IMR-90 (cell line): ENCODE results near the gene ARMC9. TPM values are rescaled to one million over a fixed set of nuclear protein-coding genes. Genes with fewer than 3 reads are reported as not detected.

Experiments used
- ATAC-seq: fragments of 200-7000 bp; cut with Tn5 transposase; 2 replicates; pipeline ENCODE4 v1.9.1; 2020; ENCODE audit warnings: low read depth, mild to moderate bottlenecking, moderate library complexity
- BruUV-seq: library from RNA; stranded (reverse); fragments of 400-500 nt; replicated peaks from 2 replicates; lab custom pipeline; 2021; lab: Mats Ljungman, UMichigan
- CTCF ChIA-PET: fragments of 300-600 bp; formaldehyde crosslinking; extraction: SDS; loops from one replicate; lab custom pipeline; 2021; ENCODE audit warnings: antibody characterized with exemption; lab: Yijun Ruan, JAX
- POLR2A ChIA-PET: fragments of 300-600 bp; sonication (Branson Sonifier 250); formaldehyde crosslinking; loops from one replicate; lab custom pipeline; 2022; ENCODE audit warnings: antibody characterized with exemption; ENCODE audit not compliant: unreplicated experiment; lab: Charles Lee
- DNase-seq: peaks from one replicate; pipeline ENCODE4 v3.0.0; 2013
- H2AFZ ChIP-seq: replicated peaks from 2 replicates; pipeline ENCODE3; 2013; ENCODE audit warnings: low read length, mild to moderate bottlenecking; ENCODE audit not compliant: poor library complexity
- H2AK5ac ChIP-seq: 2 replicates; pipeline ENCODE4 v1.6.1; 2013; ENCODE audit warnings: low read depth, low read length, inconsistent platforms
- H2AK9ac ChIP-seq: replicated peaks from 2 replicates; pipeline ENCODE3; 2013; ENCODE audit warnings: mild to moderate bottlenecking, low read depth, low read length, moderate library complexity; ENCODE audit not compliant: poor library complexity
- H2BK120ac ChIP-seq: 2 replicates; pipeline ENCODE4 v1.6.1; 2013; ENCODE audit warnings: low read depth, low read length, inconsistent platforms
- H2BK15ac ChIP-seq: 3 replicates; pipeline ENCODE4 v1.6.1; 2013; ENCODE audit warnings: low read depth, low read length, inconsistent platforms
- H2BK20ac ChIP-seq: 2 replicates; pipeline ENCODE4 v1.6.1; 2013; ENCODE audit warnings: low read depth, mild to moderate bottlenecking, inconsistent platforms, low read length, moderate library complexity
- H2BK5ac ChIP-seq: 2 replicates; pipeline ENCODE4 v1.6.1; 2013; ENCODE audit warnings: mild to moderate bottlenecking, low read depth, low read length, inconsistent platforms; ENCODE audit not compliant: poor library complexity, severe bottlenecking
- H3K14ac ChIP-seq: replicated peaks from 2 replicates; pipeline ENCODE4 v1.6.1; 2013; ENCODE audit warnings: low read depth, low read length, inconsistent platforms
- H3K18ac ChIP-seq: 2 replicates; pipeline ENCODE4 v1.6.1; 2013; ENCODE audit warnings: low read depth, low read length, control low read depth
- H3K23ac ChIP-seq: 2 replicates; pipeline ENCODE4 v1.6.1; 2013; ENCODE audit warnings: low read depth, low read length, inconsistent platforms
- H3K27ac ChIP-seq: 2 replicates; pipeline ENCODE4 v1.5.1; 2013; ENCODE audit warnings: mild to moderate bottlenecking, control low read depth, low read length; ENCODE audit not compliant: insufficient read depth
- H3K27me3 ChIP-seq: 2 replicates; pipeline ENCODE4 v1.6.1; 2013; ENCODE audit warnings: low read length; ENCODE audit not compliant: control insufficient read depth, insufficient read depth
- H3K36me3 ChIP-seq: 2 replicates; pipeline ENCODE4 v1.6.1; 2013; ENCODE audit warnings: low read length, mixed read lengths; ENCODE audit not compliant: control insufficient read depth, insufficient read depth
- H3K4ac ChIP-seq: 2 replicates; pipeline ENCODE4 v1.6.1; 2013; ENCODE audit warnings: low read depth, low read length, inconsistent platforms
- H3K4me1 ChIP-seq: 2 replicates; pipeline ENCODE4 v1.6.1; 2013; ENCODE audit warnings: low read length, mixed read lengths; ENCODE audit not compliant: control insufficient read depth, insufficient read depth
- H3K4me2 ChIP-seq: 2 replicates; pipeline ENCODE4 v1.6.1; 2013; ENCODE audit warnings: low read depth, mild to moderate bottlenecking, control low read depth, low read length, moderate library complexity
- H3K4me3 ChIP-seq: 2 replicates; pipeline ENCODE4 v1.5.1; 2013; ENCODE audit warnings: low read depth, mild to moderate bottlenecking, control low read depth, low read length, moderate library complexity; ENCODE audit not compliant: insufficient read depth
- H3K56ac ChIP-seq: 2 replicates; pipeline ENCODE4 v1.6.1; 2013; ENCODE audit warnings: low read length, inconsistent platforms; ENCODE audit not compliant: insufficient read depth; ENCODE audit errors: extremely low read depth
- H3K79me1 ChIP-seq, 2 experiments: 2 replicates each; pipeline ENCODE4 v1.6.1; 2013; ENCODE audit warnings: low read length in 2 of 2, inconsistent platforms in 1 of 2, low read depth in 1 of 2
- H3K9ac ChIP-seq: 2 replicates; pipeline ENCODE4 v1.6.1; 2013; ENCODE audit warnings: low read depth, low read length, control low read depth
- H3K9me1 ChIP-seq: 2 replicates; pipeline ENCODE4 v1.6.1; 2013; ENCODE audit warnings: low read length, inconsistent platforms; ENCODE audit not compliant: insufficient read depth
- H3K9me3 ChIP-seq: 2 replicates; pipeline ENCODE4 v1.6.1; 2013; ENCODE audit warnings: low read length; ENCODE audit not compliant: control insufficient read depth, insufficient read depth
- H4K20me1 ChIP-seq: 2 replicates; pipeline ENCODE4 v1.6.1; 2013; ENCODE audit warnings: low read length, inconsistent platforms; ENCODE audit not compliant: insufficient read depth
- H4K5ac ChIP-seq: 2 replicates; pipeline ENCODE4 v1.6.1; 2013; ENCODE audit warnings: mild to moderate bottlenecking, low read depth, low read length, control low read depth
- H4K8ac ChIP-seq, 2 experiments: 2 replicates each; pipeline ENCODE4 v1.6.1; 2013; ENCODE audit warnings: low read depth in 2 of 2, low read length in 2 of 2, control low read depth in 1 of 2, inconsistent platforms in 1 of 2
- H4K91ac ChIP-seq: 2 replicates; pipeline ENCODE4 v1.6.1; 2013; ENCODE audit warnings: low read depth, low read length, inconsistent platforms; ENCODE audit not compliant: insufficient read depth
- BHLHE40 ChIP-seq: fragments of 150-350 bp; IDR thresholded peaks from 2 replicates; pipeline ENCODE4 v1.6.1; 2016; ENCODE audit warnings: mild to moderate bottlenecking, low read depth, low read length
- CEBPB ChIP-seq: IDR thresholded peaks from 2 replicates; pipeline ENCODE4 v1.6.1; 2012; ENCODE audit warnings: low read depth, low read length, improper control_type of control experiment
- CHD1 ChIP-seq: IDR thresholded peaks from 2 replicates; pipeline ENCODE4 v1.6.1; 2012; ENCODE audit warnings: low read depth, low read length, improper control_type of control experiment
- CTCF ChIP-seq: conservative IDR thresholded peaks from 2 replicates; pipeline ENCODE4 v1.5.1; 2012; ENCODE audit warnings: mild to moderate bottlenecking, low read depth, low read length, improper control_type of control experiment
- ELK1 ChIP-seq: fragments of 150-350 bp; IDR thresholded peaks from 2 replicates; pipeline ENCODE4 v1.6.1; 2016; ENCODE audit warnings: low read depth, mild to moderate bottlenecking, low read length, moderate library complexity, borderline replicate concordance
- FOS ChIP-seq: fragments of 150-350 bp; IDR thresholded peaks from 2 replicates; pipeline ENCODE4 v1.6.1; 2016; ENCODE audit warnings: low read depth, low read length
- MAFK ChIP-seq: IDR thresholded peaks from 2 replicates; pipeline ENCODE4 v1.6.1; 2012; ENCODE audit warnings: low read depth, low read length, improper control_type of control experiment
- MAZ ChIP-seq: IDR thresholded peaks from 2 replicates; pipeline ENCODE4 v1.6.1; 2012; ENCODE audit warnings: low read depth, mild to moderate bottlenecking, low read length, improper control_type of control experiment, moderate library complexity, borderline replicate concordance
- MXI1 ChIP-seq: IDR thresholded peaks from 2 replicates; pipeline ENCODE4 v1.6.1; 2012; ENCODE audit warnings: low read depth, mild to moderate bottlenecking, low read length, moderate library complexity, borderline replicate concordance
- NFE2L2 ChIP-seq: fragments of 150-350 bp; IDR thresholded peaks from 2 replicates; pipeline ENCODE4 v1.6.1; 2016; ENCODE audit warnings: low read depth, mild to moderate bottlenecking, low read length
- POLR2A ChIP-seq: IDR thresholded peaks from 2 replicates; pipeline ENCODE4 v1.6.1; 2012; ENCODE audit warnings: mild to moderate bottlenecking, low read depth, low read length
- RFX5 ChIP-seq: IDR thresholded peaks from 2 replicates; pipeline ENCODE4 v1.8.0; 2012; ENCODE audit warnings: low read depth, mild to moderate bottlenecking, low read length, moderate library complexity
- USF2 ChIP-seq: fragments of 150-350 bp; IDR thresholded peaks from 2 replicates; pipeline ENCODE4 v1.6.1; 2017; ENCODE audit warnings: mild to moderate bottlenecking, antibody characterized with exemption, low read length, low read depth
- whole genome bisulfite sequencing, 2 experiments: methylation state at CpG; one replicate each; pipeline versions ENCODE4 v1.1.5 to v1.1.7; 2013; ENCODE audit warnings: missing lambda C conversion rate in 2 of 2; ENCODE audit not compliant: insufficient read length in 1 of 2; ENCODE audit errors: extremely low coverage in 2 of 2; 5-methylcytosine and 5-hydroxymethylcytosine counted together
- dilution Hi-C: fragments of 300-500 bp; cut with HindIII; formaldehyde crosslinking; loops from one replicate; pipeline ENCODE4 v1.14.3; 2018; ENCODE audit warnings: low sequenced_read_pairs; ENCODE audit not compliant: unreplicated experiment
- in situ Hi-C: fragments of 300-500 bp; cut with MboI; formaldehyde crosslinking; loops from 3 replicates; pipeline ENCODE4 v1.14.3; 2019; ENCODE audit warnings: low sequenced_read_pairs, inconsistent platforms, mixed read lengths
- intact Hi-C: fragments of 100-400 bp; cut with micrococcal nuclease; formaldehyde crosslinking; loops from 2 replicates; pipeline ENCODE4 v1.10.0; 2022
- polyA plus RNA-seq, 3 experiments: library from polyadenylated mRNA; depleted of rRNA; stranded (reverse); fragments of >200 nt; gene quantifications; 2 replicates each; pipeline ENCODE4 v1.2.3, GENCODE V29; 2012; ENCODE audit warnings: low replicate concordance in 1 of 3
- total RNA-seq: library from RNA; depleted of rRNA; stranded (reverse); fragments of >200 nt; gene quantifications from 2 replicates; pipeline ENCODE4 v1.2.3, GENCODE V29; 2012

ARMC9 gene
- total and polyA plus RNA-seq, 2 of the 4 experiments (the other 2 are of a cell fraction), result 36.0 to 46.6 TPM

DNA sequence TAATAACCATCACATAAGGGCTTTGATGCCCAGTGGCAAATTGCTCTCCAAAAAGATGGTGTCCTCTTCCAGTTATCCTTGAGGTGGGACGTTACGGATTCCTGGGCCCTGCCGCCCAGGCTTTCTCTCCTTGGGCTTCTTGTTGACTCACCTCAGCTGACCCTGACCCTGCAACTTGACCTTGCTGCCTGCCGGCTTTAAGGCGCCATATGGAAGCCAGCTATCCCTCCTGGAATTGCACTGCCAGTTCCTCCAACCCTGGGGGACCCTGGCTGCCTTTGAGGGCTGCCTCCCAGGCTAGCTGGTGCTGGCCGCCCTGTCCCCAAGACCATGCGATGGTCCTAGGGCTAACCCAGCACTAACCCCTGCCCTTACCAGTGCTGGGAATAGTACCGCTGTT lies 168.7 kb downstream of the ARMC9 start:
- H3K9me1 ChIP-seq, result peaks cover 5% of the 10 kb centered on the region; the same call in 1 of the 2 replicates
- 84% methylated on average over 5 of the region's 8 CpGs; no CpG with 5 or more reads in 1 of the 2 experiments for WGBS, 2 experiments
- H3K9me3 ChIP-seq, result no peaks in the 10 kb centered on the region
- H3K36me3 ChIP-seq, result no peaks in the 10 kb centered on the region; the same call in 1 of the 2 replicates
- no peak overlapping the region for H3K4me3 ChIP-seq
- no peak overlapping the region for H4K5ac ChIP-seq
- no peak overlapping the region for H3K23ac ChIP-seq
- H4K91ac ChIP-seq, result no peak overlapping the region
- no peak overlapping the region for H3K9ac ChIP-seq
- TF ChIP-seq BHLHE40 (no peak), ELK1 (no peak), MAFK (no peak), POLR2A (no peak), FOS (no peak), CTCF (no peak), CEBPB (no peak), MAZ (no peak), MXI1 (no peak), USF2 (no peak), RFX5 (no peak), CHD1 (no peak), NFE2L2 (no peak)
- POLR2A ChIA-PET, result no interaction called here
- peaks cover 11% of the 10 kb centered on the region for H3K4me1 ChIP-seq
- dilution Hi-C loops (no loop called here), intact Hi-C loops (no loop called here), in situ Hi-C loops (no loop called here)
- no peak for ATAC-seq
- no peak overlapping the region for H2BK5ac ChIP-seq
- no peak overlapping the region for H3K4me2 ChIP-seq
- no TSS peak for BruUV-seq
- no peak overlapping the region for H2AK9ac ChIP-seq
- H2AK5ac ChIP-seq, result no peak overlapping the region
- H2AFZ ChIP-seq, result no peak overlapping the region
- H3K18ac ChIP-seq, result no peak overlapping the region
- no peak overlapping the region for H4K8ac ChIP-seq
- no peak overlapping the region for H3K4ac ChIP-seq
- no peak overlapping the region for H3K14ac ChIP-seq
- no peak overlapping the region for H3K27ac ChIP-seq
- no peaks in the 10 kb centered on the region for H3K79me1 ChIP-seq
- no peak overlapping the region for H2BK120ac ChIP-seq
- no peaks in the 10 kb centered on the region for H3K27me3 ChIP-seq
- no peak overlapping the region for H3K56ac ChIP-seq
- no peaks in the 10 kb centered on the region for H4K20me1 ChIP-seq
- CTCF ChIA-PET, result interaction anchor here (1.0 kb wide), 1 partner anchor 8 kb away, joined by 4 read pairs; no protein-coding TSS in a partner anchor
- H2BK15ac ChIP-seq, result no peak overlapping the region
- no peak for DNase-seq
- no peak overlapping the region for H2BK20ac ChIP-seq
